HG03571 (cell line): ENCODE measurements around the gene NUP43.
"Not testable (repeated sequence)": the region's sequence is repeated elsewhere in the genome, so short reads cannot be mapped to it uniquely, and the experiment has no call there.

Experiments used
- ATAC-seq: cut with Tn5 transposase; IDR thresholded peaks from one replicate; pipeline ENCODE4 v1.9.1; 2021; ENCODE audit not compliant: unreplicated experiment

The NUP43 gene

GRCh38 chr6:149749082-149749593 lies 2.8 kb upstream of the NUP43 start:
- ATAC-seq, result peak; percentile 1

- ATAC-seq, result not testable (repeated sequence)
Observed at GRCh38 chr6:149745252-149745651, 1.1 kb downstream of the NUP43 start.

GRCh38 chr6:149734915-149735314 lies 11.4 kb downstream of the NUP43 start:
- no peak for ATAC-seq

GRCh38 chr6:149733089-149733720 lies 13.1 kb downstream of the NUP43 start:
- no peak for ATAC-seq

- ATAC-seq, result no peak
Observed at GRCh38 chr6:149729824-149730223, 16.5 kb downstream of the NUP43 start.

GRCh38 chr6:149728499-149729234 lies 17.7 kb downstream of the NUP43 start:
- no peak for ATAC-seq

- ATAC-seq, result no peak
Observed at GRCh38 chr6:149727793-149728498, 18.4 kb downstream of the NUP43 start.

- no peak for ATAC-seq
Observed at GRCh38 chr6:149725785-149726184, 20.5 kb downstream of the NUP43 start.

GRCh38 chr6:149723771-149724417 lies 22.4 kb downstream of the NUP43 start:
- ATAC-seq, result no peak

GRCh38 chr6:149723262-149723661 lies 23.1 kb downstream of the NUP43 start:
- no peak for ATAC-seq

- no peak for ATAC-seq
Observed at GRCh38 chr6:149719531-149719930, 26.8 kb downstream of the NUP43 start.

GRCh38 chr6:149717588-149718458 lies 28.5 kb downstream of the NUP43 start, which contains the start of gene LATS1:
LATS1 (minus strand) TSS chr6:149718101; CDS start chr6:149702126, 15,975 bp downstream.
- peak; percentile 91 for ATAC-seq

GRCh38 chr6:149717255-149717587 lies 29.1 kb downstream of the NUP43 start:
- no peak for ATAC-seq

GRCh38 chr6:149716181-149716963 lies 30.0 kb downstream of the NUP43 start:
- ATAC-seq, result no peak

- no peak for ATAC-seq
Observed at GRCh38 chr6:149714442-149714841, 31.9 kb downstream of the NUP43 start.

- no peak for ATAC-seq
Observed at GRCh38 chr6:149711711-149712110, 34.6 kb downstream of the NUP43 start.

GRCh38 chr6:149701714-149702113 lies 44.6 kb downstream of the NUP43 start:
- ATAC-seq, result no peak

GRCh38 chr6:149699150-149699549 lies 47.2 kb downstream of the NUP43 start:
- ATAC-seq, result no peak

- ATAC-seq, result no peak
Observed at GRCh38 chr6:149698175-149698574, 48.2 kb downstream of the NUP43 start.

GRCh38 chr6:149696901-149697300 lies 49.4 kb downstream of the NUP43 start:
- no peak for ATAC-seq
